ENCODE data around the gene DLG4.

Gene DLG4

DNA sequence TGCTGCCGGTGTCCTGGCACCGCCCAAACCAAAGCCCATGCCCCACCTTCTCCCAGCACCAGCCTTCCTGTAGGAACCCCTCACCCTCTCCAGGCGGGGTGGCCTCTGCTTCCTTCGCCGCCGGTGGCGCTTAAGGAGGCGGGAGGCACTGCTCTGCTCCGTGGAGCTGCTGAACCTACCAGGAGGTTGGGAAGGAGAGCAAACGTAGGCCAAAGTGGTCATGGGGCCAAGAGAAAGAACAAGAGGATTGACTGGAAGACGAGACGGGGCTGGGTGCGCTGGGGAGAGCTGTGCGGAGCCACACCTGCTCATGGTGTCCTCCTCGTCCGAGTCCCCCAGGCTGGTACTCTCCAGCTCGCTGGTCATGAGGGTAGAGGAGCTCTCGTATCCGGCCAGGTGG, 9.9 kb upstream of the DLG4 start:
- DNase-seq (ENCODE audit: low read depth in 2 of 2): no peak

DNA sequence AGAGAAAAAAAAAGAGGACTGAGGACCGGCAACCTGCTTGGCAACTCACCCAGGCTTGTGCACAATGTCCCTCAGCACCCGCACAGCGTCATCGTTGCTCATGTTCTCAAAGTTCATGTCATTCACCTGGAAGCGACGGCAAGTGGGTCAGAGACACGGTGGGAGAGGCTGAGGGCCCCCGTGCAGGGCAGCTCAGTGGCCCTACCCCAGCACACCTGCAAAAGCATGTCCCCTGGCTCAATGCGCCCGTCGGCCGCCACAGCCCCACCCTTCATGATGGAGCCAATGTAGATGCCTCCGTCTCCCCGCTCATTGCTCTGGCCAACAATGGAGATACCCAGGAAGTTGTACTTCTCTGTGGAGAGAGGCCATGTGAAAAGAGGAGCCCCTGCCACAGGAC, 9.3 kb upstream of the DLG4 start:
- no peak for DNase-seq (ENCODE audit: low read depth in 2 of 2)

DNA sequence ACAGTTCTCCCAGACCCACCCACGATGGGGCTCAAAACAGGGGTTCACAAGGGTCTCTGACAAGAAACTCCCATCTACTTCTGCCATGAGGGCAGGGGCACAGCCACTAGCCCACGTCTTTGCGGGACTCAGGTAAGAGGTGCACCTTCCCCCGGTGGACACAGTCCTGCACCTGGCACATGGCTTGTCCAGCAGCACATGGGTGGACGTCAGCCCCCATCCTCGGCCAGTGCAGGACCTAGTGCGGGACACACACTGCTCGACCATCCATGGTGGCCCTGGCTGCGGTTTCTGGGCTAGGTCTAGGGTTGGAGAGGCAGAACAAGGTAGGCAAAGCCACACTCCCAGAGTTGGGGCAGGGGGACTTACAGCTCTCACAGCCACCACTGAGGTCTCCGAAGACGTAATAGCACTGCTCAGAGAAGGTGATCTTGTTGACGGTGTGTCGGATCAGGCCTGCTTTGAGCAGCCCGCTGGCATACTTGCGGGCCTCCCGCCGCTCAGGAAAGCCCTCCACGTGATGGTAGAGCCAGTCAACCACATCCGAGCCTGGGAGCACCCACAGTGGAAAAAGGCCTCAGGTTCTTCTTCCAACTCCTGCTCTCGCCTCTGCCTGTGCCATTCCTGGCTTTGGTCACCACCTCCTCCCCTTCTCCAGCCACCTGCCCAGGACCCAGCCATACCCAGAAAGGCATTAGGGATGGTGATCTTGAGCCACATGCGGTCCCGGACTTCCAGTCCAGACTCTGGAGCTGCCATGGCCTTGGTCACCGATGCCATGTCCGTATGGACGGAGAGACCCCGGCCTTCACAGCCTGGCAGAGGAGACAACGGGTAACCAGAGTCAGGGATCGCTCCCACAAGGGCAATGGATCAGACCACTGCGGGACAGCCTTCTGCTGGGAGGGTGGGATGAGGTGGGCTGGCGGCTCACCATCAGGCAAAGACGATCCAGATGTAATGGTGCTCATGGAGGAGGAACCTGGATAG, 7.4 kb upstream of the DLG4 start:
- DNase-seq (ENCODE audit: low read depth in 2 of 2): no peak

DNA sequence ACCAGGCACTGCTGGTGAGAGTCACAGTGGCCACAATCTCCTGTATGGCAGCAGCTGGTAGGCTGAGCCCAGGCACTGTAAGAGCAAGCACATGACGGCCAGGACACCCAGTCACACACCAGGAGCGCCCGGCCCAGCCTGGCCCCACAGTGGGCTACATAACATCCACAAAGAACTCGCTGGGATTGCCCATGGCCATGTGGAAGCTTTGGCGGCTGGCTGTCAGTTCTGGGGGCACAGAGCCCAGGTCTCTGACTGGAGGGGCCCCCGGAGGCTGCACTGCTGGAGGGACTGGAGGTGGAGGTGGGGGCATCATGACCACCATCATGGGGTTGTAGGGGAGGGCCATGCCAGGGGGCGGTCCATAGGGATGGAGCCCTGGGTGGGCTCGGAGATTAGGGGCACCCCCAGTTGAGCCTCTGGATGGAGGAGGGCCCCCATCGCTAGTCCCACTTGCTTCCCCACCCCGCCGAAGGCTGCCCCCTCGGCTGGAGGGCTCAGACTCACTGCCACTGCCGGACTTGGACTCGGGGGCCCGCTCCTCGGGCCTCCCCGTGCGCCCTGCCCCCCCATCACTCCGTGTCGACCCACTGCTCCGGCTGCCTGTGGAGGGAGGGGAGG, 6.2 kb upstream of the DLG4 start:
- no peak for DNase-seq (ENCODE audit: low read depth in 2 of 2)

DNA sequence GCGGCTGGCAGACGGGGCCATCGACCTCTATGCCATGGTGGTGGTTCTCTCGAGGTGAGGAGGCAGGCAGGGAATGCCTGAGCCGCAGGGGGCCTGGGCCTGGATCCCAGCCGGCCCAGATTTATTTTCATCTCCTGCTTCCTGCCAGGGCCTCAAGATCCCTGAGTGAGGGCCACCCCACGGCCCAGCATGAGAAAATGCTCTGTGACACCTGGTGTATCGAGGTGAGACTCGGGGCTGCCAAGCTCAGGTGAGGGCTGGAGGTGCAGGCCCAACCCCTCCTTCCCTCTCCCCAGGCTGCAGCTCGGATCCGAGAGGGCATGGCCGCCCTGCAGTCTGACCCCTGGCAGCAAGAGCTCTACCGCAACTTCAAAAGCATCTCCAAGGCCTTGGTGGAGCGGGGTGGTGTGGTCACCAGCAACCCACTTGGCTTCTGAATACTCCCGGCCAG, 5.0 kb upstream of the DLG4 start:
- no peak for DNase-seq (ENCODE audit: low read depth in 2 of 2)

DNA sequence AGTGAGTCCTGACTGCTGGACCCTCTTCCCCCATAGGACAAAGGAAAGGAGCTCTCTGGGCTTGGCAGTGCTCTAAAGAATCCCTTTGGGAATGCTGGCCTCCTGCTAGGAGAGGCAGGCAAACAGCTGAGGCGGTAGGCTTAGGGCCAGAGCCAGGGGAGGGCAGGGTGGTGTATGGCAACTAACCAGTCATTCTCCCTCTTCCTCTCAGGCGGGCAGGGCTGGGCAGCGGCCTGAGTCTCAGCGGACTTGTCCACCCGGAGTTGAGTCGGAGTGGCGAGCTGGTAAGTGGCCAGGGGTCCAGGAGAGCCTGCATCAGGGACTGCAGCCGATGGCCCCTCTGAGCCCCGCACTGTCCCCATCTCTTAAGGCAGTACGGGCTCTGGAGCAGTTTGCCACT, 4.5 kb upstream of the DLG4 start:
- no peak for DNase-seq (ENCODE audit: low read depth in 2 of 2)

DNA sequence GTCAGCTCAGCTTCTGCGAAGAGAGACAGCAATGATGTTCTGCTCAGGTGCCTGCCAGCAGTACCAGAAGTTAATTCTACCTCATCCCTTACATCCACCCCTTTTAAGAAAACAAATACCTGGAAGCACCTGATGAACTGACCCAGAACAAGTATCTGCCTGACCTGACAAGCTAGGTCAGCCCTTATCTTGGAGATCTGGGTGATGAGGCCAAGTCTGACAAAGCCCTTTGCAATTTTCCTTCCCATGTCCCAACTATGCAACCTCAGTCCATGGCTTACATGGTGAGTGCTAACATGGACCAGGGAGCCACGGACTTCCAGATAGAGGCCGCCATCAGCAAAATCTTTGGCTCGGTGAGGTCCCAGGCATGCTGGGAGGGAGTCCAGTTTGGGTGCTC, 3.7 kb upstream of the DLG4 start:
- no peak for DNase-seq (ENCODE audit: low read depth in 2 of 2)

DNA sequence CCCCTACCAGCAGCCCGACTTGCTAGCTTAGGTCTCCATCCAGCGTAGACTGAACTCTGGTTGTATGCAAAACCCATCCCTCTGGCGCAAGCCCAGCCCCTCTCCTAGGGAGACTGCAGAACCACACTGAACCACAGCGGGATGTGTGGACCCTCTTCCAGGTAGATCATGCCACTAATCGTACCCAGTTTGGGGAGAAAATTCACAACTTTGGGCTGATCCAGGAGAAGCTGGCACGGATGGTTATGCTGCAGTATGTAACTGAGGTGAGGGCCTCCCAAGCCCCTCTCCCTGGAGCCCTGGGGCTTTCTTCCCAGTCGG, 3.3 kb upstream of the DLG4 start:
- no peak for DNase-seq (ENCODE audit: low read depth in 2 of 2)

DNA sequence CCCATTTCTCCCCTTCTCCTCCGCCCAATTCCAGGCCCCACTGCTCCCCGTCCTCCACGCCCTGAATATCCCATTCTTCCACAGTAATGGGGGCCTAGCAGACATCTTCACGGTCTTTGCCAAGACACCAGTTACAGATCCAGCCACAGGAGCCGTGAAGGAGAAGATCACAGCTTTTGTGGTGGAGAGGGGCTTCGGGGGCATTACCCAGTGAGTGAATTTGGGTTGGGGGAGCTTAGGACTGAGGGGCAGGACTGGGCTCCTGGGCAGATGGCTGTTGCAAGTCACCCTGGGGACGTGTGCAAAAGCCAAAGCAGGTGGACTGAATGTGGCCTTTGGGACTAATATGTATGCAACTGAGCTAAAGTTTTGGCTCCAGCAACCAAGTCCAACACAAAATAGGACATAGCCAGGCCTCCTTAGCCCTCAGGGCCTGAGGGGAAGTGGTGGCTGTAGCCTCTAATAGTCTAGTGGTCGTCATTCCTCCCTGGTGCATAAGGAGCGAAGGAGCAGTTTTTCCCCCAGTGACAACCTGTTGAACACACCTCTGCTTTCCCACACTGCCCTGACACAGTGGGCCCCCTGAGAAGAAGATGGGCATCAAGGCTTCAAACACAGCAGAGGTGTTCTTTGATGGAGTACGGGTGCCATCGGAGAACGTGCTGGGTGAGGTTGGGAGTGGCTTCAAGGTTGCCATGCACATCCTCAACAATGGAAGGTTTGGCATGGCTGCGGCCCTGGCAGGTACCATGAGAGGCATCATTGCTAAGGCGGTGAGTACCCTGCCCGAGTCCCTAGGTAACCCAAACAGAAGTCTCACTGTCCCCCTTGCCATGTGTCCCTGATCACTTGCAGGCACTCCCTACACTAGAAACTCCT, 2.7 kb upstream of the DLG4 start:
- no peak for DNase-seq (ENCODE audit: low read depth in 2 of 2)

DNA sequence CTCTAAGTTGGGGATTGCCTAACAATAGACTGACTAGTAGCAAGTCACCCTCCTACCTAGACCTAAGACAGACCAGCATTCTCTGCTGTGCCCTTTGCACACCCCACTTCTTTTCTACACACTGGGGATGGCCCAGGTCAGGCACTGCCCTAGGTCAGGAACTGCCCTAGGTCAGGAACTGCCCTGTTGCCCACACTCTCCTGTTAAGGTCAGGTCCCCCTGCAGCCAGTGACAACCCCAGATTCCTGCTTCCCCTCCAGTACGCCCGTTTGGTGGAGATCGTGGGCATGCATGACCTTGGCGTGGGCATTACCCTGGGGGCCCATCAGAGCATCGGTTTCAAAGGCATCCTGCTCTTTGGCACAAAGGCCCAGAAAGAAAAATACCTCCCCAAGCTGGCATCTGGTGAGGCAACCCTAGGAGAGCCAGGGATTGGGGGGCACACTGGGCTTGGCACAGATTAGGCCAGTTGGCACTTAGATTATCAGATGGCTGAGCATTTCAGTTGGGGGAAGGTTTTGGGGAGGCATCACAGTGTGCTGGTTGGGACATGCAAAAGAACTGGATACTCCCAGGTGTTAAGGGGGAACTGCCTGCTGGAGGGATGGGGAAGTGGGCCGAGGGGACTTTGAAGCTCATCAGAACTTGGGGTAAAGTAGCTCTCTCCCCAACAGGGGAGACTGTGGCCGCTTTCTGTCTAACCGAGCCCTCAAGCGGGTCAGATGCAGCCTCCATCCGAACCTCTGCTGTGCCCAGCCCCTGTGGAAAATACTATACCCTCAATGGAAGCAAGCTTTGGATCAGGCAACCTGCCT, 1.8 kb upstream of the DLG4 start:
- no peak for DNase-seq (ENCODE audit: low read depth in 2 of 2)

DNA sequence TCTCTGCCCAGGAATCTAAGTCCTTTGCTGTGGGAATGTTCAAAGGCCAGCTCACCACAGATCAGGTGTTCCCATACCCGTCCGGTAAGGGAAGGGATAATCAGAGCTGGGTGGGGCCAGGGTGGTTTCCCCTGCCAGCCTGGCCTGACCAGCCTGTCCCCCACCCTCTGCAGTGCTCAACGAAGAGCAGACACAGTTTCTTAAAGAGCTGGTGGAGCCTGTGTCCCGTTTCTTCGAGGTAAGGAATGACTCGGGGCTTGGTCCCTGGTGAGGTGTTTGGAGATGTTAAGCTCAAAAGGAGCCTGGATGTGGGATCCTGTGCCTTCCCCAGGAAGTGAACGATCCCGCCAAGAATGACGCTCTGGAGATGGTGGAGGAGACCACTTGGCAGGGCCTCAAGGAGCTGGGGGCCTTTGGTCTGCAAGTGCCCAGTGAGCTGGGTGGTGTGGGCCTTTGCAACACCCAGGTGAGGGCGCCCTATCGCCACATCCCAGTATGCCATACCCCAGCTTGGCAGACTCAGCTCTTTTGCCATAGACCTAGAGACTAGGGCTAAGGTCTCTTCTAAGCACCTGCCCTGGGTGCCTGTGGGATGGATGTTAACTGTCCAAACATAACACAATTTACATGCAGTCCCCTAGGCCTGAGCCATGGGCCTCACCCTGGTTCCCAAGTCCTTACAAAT, 1.1 kb upstream of the DLG4 start:
- no peak for DNase-seq (ENCODE audit: low read depth in 2 of 2)

DNA sequence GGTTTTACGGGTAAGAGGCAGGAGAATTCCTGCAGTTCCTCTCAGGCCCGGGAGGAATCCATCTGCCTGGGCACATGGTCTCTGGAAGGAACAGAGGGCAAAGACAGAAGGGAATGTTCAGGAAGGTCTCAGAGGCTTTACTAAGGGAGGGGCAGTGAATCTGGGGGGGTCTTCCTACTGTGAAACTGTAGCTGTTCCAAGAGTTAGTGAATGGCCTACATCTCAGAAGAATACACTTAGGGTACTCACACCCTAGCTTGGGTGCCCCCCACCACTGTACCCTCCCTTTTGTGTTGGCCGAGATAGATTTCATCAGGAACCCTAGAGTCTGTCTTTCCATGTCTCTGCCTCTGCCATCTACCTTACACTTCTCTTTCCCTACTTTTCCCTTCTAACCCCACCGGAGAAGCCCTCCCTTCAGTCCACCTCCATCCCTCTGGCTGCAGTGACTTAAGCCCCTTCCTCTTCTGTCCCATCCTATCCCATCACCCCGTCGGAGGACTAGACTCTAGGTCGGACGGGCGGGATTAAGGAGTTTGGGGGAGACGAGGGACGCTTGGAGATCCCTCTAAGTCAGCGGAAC, 316 bp downstream of the DLG4 start:
- no peak for DNase-seq (ENCODE audit: low read depth in 2 of 2)

DNA sequence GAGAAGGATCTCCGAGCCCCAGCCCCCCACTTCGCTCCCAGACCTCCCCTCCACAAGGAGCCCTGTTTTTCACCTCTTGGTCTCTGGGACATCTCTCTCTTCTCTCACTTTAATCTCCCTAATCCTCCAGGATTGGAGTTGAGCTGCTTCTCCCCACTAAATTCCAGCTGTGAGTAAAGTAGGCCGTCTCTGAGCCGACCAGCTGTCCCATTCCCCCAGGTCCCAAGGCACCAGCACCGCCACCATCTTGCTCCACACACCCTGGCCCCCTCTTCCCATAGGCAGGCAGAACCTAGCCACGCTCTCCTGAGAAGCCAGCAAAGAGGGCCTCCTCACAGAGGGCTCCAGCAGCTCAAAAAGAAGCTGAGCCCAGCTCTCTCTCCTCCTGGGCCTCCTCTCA, 878 bp downstream of the DLG4 start:
- no peak for DNase-seq (ENCODE audit: low read depth in 2 of 2)

DNA sequence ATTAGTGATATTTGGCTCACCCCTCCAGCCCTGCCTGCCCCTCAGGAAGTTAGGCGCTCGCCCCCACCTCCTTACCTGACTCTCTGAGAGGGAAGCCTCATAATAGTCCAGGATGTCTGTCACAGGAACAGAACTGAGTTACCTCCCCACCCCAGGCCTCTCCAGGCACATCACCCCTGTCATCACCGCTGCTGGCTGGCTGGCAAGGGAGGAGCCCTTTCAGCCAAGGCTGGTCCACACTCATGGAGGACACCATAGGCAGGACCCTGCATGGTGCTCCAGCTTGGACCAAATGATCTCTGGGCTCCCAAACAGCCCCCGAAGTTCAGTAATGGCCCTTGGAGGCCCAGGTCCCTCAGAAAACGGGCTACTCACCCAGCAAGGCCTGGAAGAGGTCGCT, 1.5 kb downstream of the DLG4 start:
- no peak for DNase-seq (ENCODE audit: low read depth in 2 of 2)

DNA sequence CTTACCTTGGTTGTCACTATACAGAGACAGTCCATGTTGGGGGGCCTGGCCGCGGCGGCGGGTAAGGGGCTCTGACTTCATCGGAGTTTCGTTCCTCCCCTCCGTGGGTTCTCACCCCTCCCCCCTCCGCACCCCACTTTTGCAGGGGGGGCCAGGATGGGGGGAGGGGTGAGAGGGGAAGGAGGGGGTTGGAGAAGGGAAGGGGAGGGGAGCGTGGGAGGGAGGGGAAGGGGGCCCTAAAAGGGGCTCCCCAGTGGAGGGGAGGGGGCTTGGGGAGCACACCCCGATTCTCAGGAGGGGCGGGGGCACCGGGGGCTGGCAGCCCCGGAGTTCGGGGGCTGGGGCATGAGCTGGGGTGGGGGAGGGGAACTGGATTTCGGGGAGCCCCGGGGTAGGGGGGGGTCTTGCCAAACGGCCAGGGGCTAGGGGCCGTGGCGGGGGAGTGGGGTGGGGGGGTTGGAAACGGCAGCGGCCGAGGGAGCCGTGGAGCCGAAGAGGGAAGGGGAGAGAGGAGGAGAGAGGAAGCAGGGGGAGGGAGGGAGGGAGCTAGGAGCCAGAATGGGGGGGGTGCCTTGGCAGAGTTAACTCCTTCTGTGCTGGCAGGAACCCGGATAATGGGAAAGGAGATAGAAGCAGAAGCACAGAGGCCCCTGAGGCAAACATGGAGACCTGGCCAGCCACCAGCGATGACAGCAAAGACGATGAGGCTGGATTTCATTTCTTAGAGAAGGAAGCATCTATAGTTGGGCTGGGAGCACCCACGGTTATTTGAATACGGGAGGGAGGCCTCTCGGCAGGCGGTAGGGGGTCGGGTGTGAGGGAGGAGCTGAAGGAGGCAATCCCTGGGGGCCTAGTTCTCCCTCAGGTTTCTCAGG, 2.3 kb downstream of the DLG4 start:
- no peak for DNase-seq (ENCODE audit: low read depth in 2 of 2)

DNA sequence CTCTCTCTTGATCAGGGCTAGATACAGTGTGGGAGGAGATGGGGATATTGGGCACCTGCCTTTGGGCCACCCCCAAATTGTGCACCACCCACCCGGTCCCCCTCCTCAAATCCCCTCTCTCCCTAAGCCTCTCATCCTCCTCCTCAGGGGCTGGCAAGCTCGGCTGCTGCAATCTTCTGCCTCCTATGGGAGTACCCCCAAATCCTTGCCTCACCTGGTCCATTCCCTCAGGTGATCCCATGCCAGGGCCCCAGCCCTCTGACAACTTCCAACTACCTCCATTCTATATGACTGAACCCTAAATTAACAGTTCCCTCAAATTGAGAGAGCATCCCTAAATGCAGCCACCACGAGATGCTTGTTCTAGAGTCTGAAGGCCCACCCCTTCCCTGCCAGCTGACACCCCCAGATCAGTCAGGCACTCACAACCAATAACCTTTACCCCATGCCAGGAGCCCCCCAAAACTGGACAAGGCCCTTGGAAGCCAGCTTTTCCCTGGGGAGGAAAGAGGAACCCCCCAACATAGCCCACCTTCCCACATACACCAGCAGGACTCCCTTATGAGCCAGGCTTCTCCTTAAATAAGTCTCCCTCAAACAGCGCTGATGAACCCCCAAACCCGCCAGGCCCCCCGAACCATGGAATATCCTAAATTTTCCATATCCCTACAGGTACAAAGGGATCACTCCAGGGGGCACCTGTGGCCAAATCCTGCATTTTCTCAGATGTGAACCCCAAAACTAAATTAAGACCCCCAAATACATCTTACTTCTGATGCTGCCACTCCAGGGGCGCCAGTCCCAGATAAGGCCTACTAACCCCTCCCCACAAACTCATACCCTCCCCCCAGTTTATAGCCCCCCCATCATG, 3.2 kb downstream of the DLG4 start:
- no peak for DNase-seq (ENCODE audit: low read depth in 2 of 2)

DNA sequence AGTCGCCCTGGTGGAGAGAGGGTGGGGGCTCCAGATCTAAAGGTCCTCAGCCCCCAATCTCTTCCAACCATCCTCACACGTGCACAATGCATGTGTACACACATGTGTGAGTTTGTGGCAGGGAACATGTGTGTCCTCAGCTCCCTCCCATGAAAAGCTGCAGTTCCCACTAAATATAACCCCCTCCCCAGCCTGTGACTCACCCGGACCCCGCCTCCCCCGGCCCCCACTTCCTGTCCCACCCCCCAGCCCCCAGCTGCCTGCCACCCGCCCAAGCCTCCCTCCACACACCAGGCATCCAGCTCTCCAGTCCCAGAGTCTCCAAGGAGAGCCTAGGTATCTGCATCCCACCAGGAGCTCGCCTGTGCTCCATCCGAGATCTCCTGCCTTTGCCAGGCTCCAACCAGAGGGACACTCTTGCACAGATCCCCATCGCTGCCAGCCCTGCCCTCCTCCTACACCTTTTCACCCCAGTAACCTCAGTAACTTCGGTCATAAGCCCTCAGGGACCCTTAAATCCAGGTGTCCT, 3.9 kb downstream of the DLG4 start:
- DNase-seq (ENCODE audit: low read depth in 2 of 2): no peak

DNA sequence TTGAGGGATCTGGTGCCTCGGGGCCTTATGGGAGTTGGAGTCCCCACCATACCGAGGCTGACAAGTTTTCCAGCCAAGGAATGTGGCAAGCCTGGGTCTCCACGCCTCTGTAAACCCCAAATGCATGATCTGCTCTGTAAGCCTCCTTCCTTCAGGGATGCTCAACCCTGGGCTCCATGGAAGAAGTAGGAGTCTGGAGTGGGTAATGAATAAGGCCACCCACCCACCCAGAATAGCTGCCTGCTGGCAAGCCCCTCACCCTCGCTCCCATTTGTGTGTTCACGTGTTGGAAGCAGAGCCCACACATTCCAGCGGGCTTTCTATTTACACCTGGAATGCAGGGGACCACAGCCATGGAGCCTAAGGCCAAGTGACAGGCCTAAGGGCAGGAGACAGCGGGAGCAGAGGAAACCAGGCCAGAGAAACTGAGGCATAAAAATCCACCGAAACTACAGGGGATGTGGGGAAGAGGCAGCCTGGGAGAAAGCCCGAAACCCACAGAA, 4.4 kb downstream of the DLG4 start:
- DNase-seq (ENCODE audit: low read depth in 2 of 2): no peak

All from activated CD4-positive, alpha-beta T cell treated with anti-CD3 and anti-CD28 coated beads for 24 hours (primary cell).